ENCODE results near the gene AUP1. TPM values are rescaled to one million over a fixed set of nuclear protein-coding genes. Genes with fewer than 3 reads are reported as not detected.
"Not testable (repeated sequence)": the region's sequence is repeated elsewhere in the genome, so short reads cannot be mapped to it uniquely, and the experiment has no call there.

AUP1 gene
- total RNA-seq, 4 donors from 2014 or later: 164 to 264 (median 189) TPM

GRCh38 chr2:74566754-74567085 lies 37.2 kb upstream of the AUP1 start:
- no peaks in the 10 kb centered on the region for H3K36me3 ChIP-seq
- H3K4me3 ChIP-seq: no peak overlapping the region
- no peaks in the 10 kb centered on the region for H3K4me1 ChIP-seq
- no peaks in the 10 kb centered on the region for H3K27me3 ChIP-seq
- TF ChIP-seq CTCF (IDR thresholded peaks at IDR 0.05): no peak
- no peak for TF ChIP-seq EP300 (IDR thresholded peaks at IDR 0.05; ENCODE audit: low read depth)
- no peak for TF ChIP-seq POLR2A (IDR thresholded peaks at IDR 0.05)
- no peak for TF ChIP-seq POLR2AphosphoS5 (IDR thresholded peaks at IDR 0.05)
- H3K9me3 ChIP-seq: no peaks in the 10 kb centered on the region
- no peak for DNase-seq
- intact Hi-C loops (cut with DNase I; ENCODE audit: low total_unique reads): no loop called here
- no peak overlapping the region for H3K27ac ChIP-seq
- in situ Hi-C loops (cut with MboI; ENCODE audit: low pct_ligation_motif_present in 1 of 4, low pct_unique_long_range_greater_than_20kb in 1 of 4, low sequenced_read_pairs in 3 of 4): no loop called here

- no peaks in the 10 kb centered on the region for H3K36me3 ChIP-seq
Measured at GRCh38 chr2:74566076-74566753, 36.7 kb upstream of the AUP1 start.

GRCh38 chr2:74564222-74564621 lies 34.7 kb upstream of the AUP1 start:
- Histone ChIP-seq H3K9me3 (no peaks in the 10 kb centered on the region), H3K36me3 (no peaks in the 10 kb centered on the region), H3K4me3 (no peak overlapping the region), H3K4me1 (peaks cover 0 to 5% (median 0%) of the 10 kb centered on the region in 4 donors), H3K27ac (no peak overlapping the region), H3K27me3 (no peaks in the 10 kb centered on the region)
- DNase-seq: no peak
- intact Hi-C loops (cut with DNase I; ENCODE audit: low total_unique reads) (no loop called here), in situ Hi-C loops (cut with MboI; ENCODE audit: low pct_ligation_motif_present in 1 of 4, low pct_unique_long_range_greater_than_20kb in 1 of 4, low sequenced_read_pairs in 3 of 4) (no loop called here)
- 69 to 84% methylated on average over 2 to 5 of the region's 5 CpGs for WGBS, 2 donors (ENCODE audit: low coverage in 1 of 2)
- TF ChIP-seq POLR2AphosphoS5 (IDR thresholded peaks at IDR 0.05) (no peak), POLR2A (IDR thresholded peaks at IDR 0.05) (no peak), EP300 (IDR thresholded peaks at IDR 0.05; ENCODE audit: low read depth) (no peak), CTCF (IDR thresholded peaks at IDR 0.05) (no peak)

More at GRCh38 chr2:74566076-74566753, 36.7 kb upstream of the AUP1 start:
- H3K4me3 ChIP-seq: no peak overlapping the region
- no peak for TF ChIP-seq POLR2AphosphoS5 (IDR thresholded peaks at IDR 0.05)
- no peak for TF ChIP-seq CTCF (IDR thresholded peaks at IDR 0.05)
- no peak for TF ChIP-seq EP300 (IDR thresholded peaks at IDR 0.05; ENCODE audit: low read depth)
- no peak for TF ChIP-seq POLR2A (IDR thresholded peaks at IDR 0.05)
- no peaks in the 10 kb centered on the region for H3K27me3 ChIP-seq
- intact Hi-C loops (cut with DNase I; ENCODE audit: low total_unique reads) (no loop called here), in situ Hi-C loops (cut with MboI; ENCODE audit: low pct_ligation_motif_present in 1 of 4, low pct_unique_long_range_greater_than_20kb in 1 of 4, low sequenced_read_pairs in 3 of 4) (no loop called here)
- no peak for DNase-seq
- no peaks in the 10 kb centered on the region for H3K4me1 ChIP-seq
- no peak overlapping the region for H3K27ac ChIP-seq
- WGBS, 2 donors (ENCODE audit: low coverage in 1 of 2): 64 to 94% methylated on average over 6 to 7 of the region's 7 CpGs
- H3K9me3 ChIP-seq: no peaks in the 10 kb centered on the region

GRCh38 chr2:74562126-74562775 lies 32.7 kb upstream of the AUP1 start:
- no peak overlapping the region for H3K27ac ChIP-seq
- no peaks in the 10 kb centered on the region for H3K36me3 ChIP-seq
- 83 to 85% methylated on average over 2 to 7 of the region's 7 CpGs for WGBS, 2 donors (ENCODE audit: low coverage in 1 of 2)
- H3K4me3 ChIP-seq: no peak overlapping the region
- H3K9me3 ChIP-seq: no peaks in the 10 kb centered on the region
- no peak for DNase-seq
- intact Hi-C loops (cut with DNase I; ENCODE audit: low total_unique reads) (no loop called here), in situ Hi-C loops (cut with MboI; ENCODE audit: low pct_ligation_motif_present in 1 of 4, low pct_unique_long_range_greater_than_20kb in 1 of 4, low sequenced_read_pairs in 3 of 4) (no loop called here)
- H3K27me3 ChIP-seq: no peaks in the 10 kb centered on the region
- peaks cover 0 to 15% (median 11%) of the 10 kb centered on the region in 4 donors for H3K4me1 ChIP-seq
- no peak for TF ChIP-seq EP300 (IDR thresholded peaks at IDR 0.05; ENCODE audit: low read depth)
- TF ChIP-seq CTCF (IDR thresholded peaks at IDR 0.05): no peak
- no peak for TF ChIP-seq POLR2AphosphoS5 (IDR thresholded peaks at IDR 0.05)
- no peak for TF ChIP-seq POLR2A (IDR thresholded peaks at IDR 0.05)

- WGBS, 2 donors (ENCODE audit: low coverage in 1 of 2): 91 to 100% methylated on average over 1 of the region's 1 CpG
- in situ Hi-C loops (cut with MboI; ENCODE audit: low pct_ligation_motif_present in 1 of 4, low pct_unique_long_range_greater_than_20kb in 1 of 4, low sequenced_read_pairs in 3 of 4); H3K27ac ChIP-seq: not testable (repeated sequence)
Measured at GRCh38 chr2:74561022-74561421, 31.5 kb upstream of the AUP1 start.

More at GRCh38 chr2:74561022-74561421, 31.5 kb upstream of the AUP1 start:
- H3K4me1 ChIP-seq: peaks cover 0 to 15% (median 11%) of the 10 kb centered on the region in 4 donors
- DNase-seq; H3K27me3 ChIP-seq; H3K4me3 ChIP-seq; H3K9me3 ChIP-seq; intact Hi-C loops (cut with DNase I; ENCODE audit: low total_unique reads); H3K36me3 ChIP-seq: not testable (repeated sequence)

All from transverse colon (tissue), 4 donors.